ENCODE measurements around the gene GPRC6A. TPM values are rescaled to one million over a fixed set of nuclear protein-coding genes. Genes with fewer than 3 reads are reported as not detected.
"Not testable (repeated sequence)": the region's sequence is repeated elsewhere in the genome, so short reads cannot be mapped to it uniquely, and the experiment has no call there.

The GPRC6A gene
- polyA plus RNA-seq, 4 donors, result not detected

- FAIRE-seq, result no peak
- no peak for DNase-seq
- H3K4me1 ChIP-seq (ENCODE audit: control insufficient read depth in 3 of 3, insufficient read depth in 2 of 3, low read depth in 1 of 3, low read length in 2 of 3), result no peaks in the 10 kb centered on the region
- H3K4me3 ChIP-seq (ENCODE audit: low read depth in 1 of 3, low read length in 3 of 3), result no peak overlapping the region
- H3K27ac ChIP-seq (ENCODE audit: low read depth in 1 of 3, low read length in 2 of 3), result no peak overlapping the region
- H3K36me3 ChIP-seq (ENCODE audit: control insufficient read depth in 3 of 3, insufficient read depth in 2 of 3, low read depth in 1 of 3, low read length in 3 of 3), result no peaks in the 10 kb centered on the region
- peaks cover 0 to 3% of the 10 kb centered on the region in 2 donors for H3K9me3 ChIP-seq (ENCODE audit: control insufficient read depth in 2 of 2, insufficient read depth in 1 of 2, low read depth in 1 of 2, low read length in 1 of 2)
- no peaks in the 10 kb centered on the region for H3K27me3 ChIP-seq (ENCODE audit: control insufficient read depth in 3 of 3, insufficient read depth in 3 of 3, low read length in 3 of 3)
Measured at GRCh38 chr6:116858060-116858459, 29.2 kb upstream of the GPRC6A start.

DNA sequence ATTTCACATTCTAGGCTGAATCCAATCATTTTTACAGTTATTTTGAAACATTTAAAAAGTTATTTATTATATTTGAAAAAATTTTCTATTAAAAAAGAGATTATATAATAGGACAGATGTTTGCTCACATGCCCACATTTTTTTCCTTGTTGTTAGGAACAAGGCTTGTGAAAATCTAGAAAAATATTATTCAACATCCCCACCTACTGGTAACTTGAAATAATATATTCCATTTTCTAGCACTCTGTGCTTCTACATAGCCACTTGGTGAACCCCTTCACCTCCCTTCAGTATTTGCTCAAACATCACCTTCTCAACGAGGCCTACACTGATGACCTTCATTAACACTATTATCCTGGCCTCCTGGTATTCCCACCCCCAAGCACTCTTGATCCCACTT, 18.3 kb upstream of the GPRC6A start:
- DNase-seq (peak; percentile 41 to 50), FAIRE-seq (no peak)
- H3K9me3 ChIP-seq (ENCODE audit: control insufficient read depth in 2 of 2, insufficient read depth in 1 of 2, low read depth in 1 of 2, low read length in 1 of 2), result no peaks in the 10 kb centered on the region
- no peak overlapping the region for H3K4me3 ChIP-seq (ENCODE audit: low read depth in 1 of 3, low read length in 3 of 3)
- no peaks in the 10 kb centered on the region for H3K4me1 ChIP-seq (ENCODE audit: control insufficient read depth in 3 of 3, insufficient read depth in 2 of 3, low read depth in 1 of 3, low read length in 2 of 3)
- no peaks in the 10 kb centered on the region for H3K27me3 ChIP-seq (ENCODE audit: control insufficient read depth in 3 of 3, insufficient read depth in 3 of 3, low read length in 3 of 3)
- H3K27ac ChIP-seq (ENCODE audit: low read depth in 1 of 3, low read length in 2 of 3), result no peak overlapping the region
- H3K36me3 ChIP-seq (ENCODE audit: control insufficient read depth in 3 of 3, insufficient read depth in 2 of 3, low read depth in 1 of 3, low read length in 3 of 3), result no peaks in the 10 kb centered on the region
- 0 to 21% (median 4%) methylated on average over 1 of the region's 1 CpG for WGBS, 3 donors

DNA sequence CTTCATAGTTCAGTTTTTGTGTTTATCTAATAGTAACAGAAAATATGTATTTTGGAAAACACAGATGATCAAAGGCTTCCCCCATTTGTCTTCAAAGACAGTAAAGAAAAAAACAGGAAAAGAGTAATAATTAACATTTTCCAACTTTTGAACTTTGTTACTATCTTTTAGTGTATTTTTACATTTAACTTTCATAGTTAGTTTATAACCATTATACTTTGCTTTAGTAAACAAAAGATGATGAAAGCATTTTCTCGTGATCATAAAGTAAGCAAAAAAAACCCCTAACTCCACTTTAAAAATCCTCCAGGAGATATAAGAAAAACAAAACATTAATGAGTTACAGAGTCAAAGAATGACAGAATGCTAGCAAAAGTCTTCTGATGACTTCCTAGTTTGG, 13.6 kb upstream of the GPRC6A start:
- no peaks in the 10 kb centered on the region for H3K4me1 ChIP-seq (ENCODE audit: control insufficient read depth in 3 of 3, insufficient read depth in 2 of 3, low read depth in 1 of 3, low read length in 2 of 3)
- H3K4me3 ChIP-seq (ENCODE audit: low read depth in 1 of 3, low read length in 3 of 3), result no peak overlapping the region
- no peaks in the 10 kb centered on the region for H3K9me3 ChIP-seq (ENCODE audit: control insufficient read depth in 2 of 2, insufficient read depth in 1 of 2, low read depth in 1 of 2, low read length in 1 of 2)
- H3K27ac ChIP-seq (ENCODE audit: low read depth in 1 of 3, low read length in 2 of 3), result no peak overlapping the region
- H3K27me3 ChIP-seq (ENCODE audit: control insufficient read depth in 3 of 3, insufficient read depth in 3 of 3, low read length in 3 of 3), result no peaks in the 10 kb centered on the region
- 22 to 38% (median 30%) methylated on average over 1 of the region's 1 CpG for WGBS, 3 donors
- FAIRE-seq (no peak), DNase-seq (no peak)
- no peaks in the 10 kb centered on the region for H3K36me3 ChIP-seq (ENCODE audit: control insufficient read depth in 3 of 3, insufficient read depth in 2 of 3, low read depth in 1 of 3, low read length in 3 of 3)

- no peak for FAIRE-seq
- Histone ChIP-seq H3K4me1 (ENCODE audit: control insufficient read depth in 3 of 3, insufficient read depth in 2 of 3, low read depth in 1 of 3, low read length in 2 of 3) (no peaks in the 10 kb centered on the region), H3K4me3 (ENCODE audit: low read depth in 1 of 3, low read length in 3 of 3) (no peak overlapping the region), H3K27me3 (ENCODE audit: control insufficient read depth in 3 of 3, insufficient read depth in 3 of 3, low read length in 3 of 3) (no peaks in the 10 kb centered on the region), H3K36me3 (ENCODE audit: control insufficient read depth in 3 of 3, insufficient read depth in 2 of 3, low read depth in 1 of 3, low read length in 3 of 3) (no peaks in the 10 kb centered on the region), H3K27ac (ENCODE audit: low read depth in 1 of 3, low read length in 2 of 3) (no peak overlapping the region), H3K9me3 (ENCODE audit: control insufficient read depth in 2 of 2, insufficient read depth in 1 of 2, low read depth in 1 of 2, low read length in 1 of 2) (no peaks in the 10 kb centered on the region)
- WGBS, 3 donors, result 58 to 75% (median 72%) methylated on average over 2 of the region's 2 CpGs
- DNase-seq, result no peak
Measured at GRCh38 chr6:116840091-116840490, 11.2 kb upstream of the GPRC6A start.

- Histone ChIP-seq H3K27ac (ENCODE audit: low read depth in 1 of 3, low read length in 2 of 3) (no peak overlapping the region), H3K36me3 (ENCODE audit: control insufficient read depth in 3 of 3, insufficient read depth in 2 of 3, low read depth in 1 of 3, low read length in 3 of 3) (no peaks in the 10 kb centered on the region), H3K4me1 (ENCODE audit: control insufficient read depth in 3 of 3, insufficient read depth in 2 of 3, low read depth in 1 of 3, low read length in 2 of 3) (no peaks in the 10 kb centered on the region), H3K9me3 (ENCODE audit: control insufficient read depth in 2 of 2, insufficient read depth in 1 of 2, low read depth in 1 of 2, low read length in 1 of 2) (no peaks in the 10 kb centered on the region), H3K4me3 (ENCODE audit: low read depth in 1 of 3, low read length in 3 of 3) (no peak overlapping the region), H3K27me3 (ENCODE audit: control insufficient read depth in 3 of 3, insufficient read depth in 3 of 3, low read length in 3 of 3) (no peaks in the 10 kb centered on the region)
- FAIRE-seq (no peak), DNase-seq (no peak)
- WGBS, 3 donors, result 52 to 65% (median 56%) methylated on average over 5 of the region's 5 CpGs
Measured at GRCh38 chr6:116836606-116837342, 7.9 kb upstream of the GPRC6A start.

GRCh38 chr6:116834526-116834925, 5.6 kb upstream of the GPRC6A start:
- not testable (repeated sequence) for H3K4me1 ChIP-seq (ENCODE audit: control insufficient read depth in 3 of 3, insufficient read depth in 2 of 3, low read depth in 1 of 3, low read length in 2 of 3); DNase-seq; FAIRE-seq; H3K27ac ChIP-seq (ENCODE audit: low read depth in 1 of 3, low read length in 2 of 3); H3K27me3 ChIP-seq (ENCODE audit: control insufficient read depth in 3 of 3, insufficient read depth in 3 of 3, low read length in 3 of 3); H3K4me3 ChIP-seq (ENCODE audit: low read depth in 1 of 3, low read length in 3 of 3); H3K9me3 ChIP-seq (ENCODE audit: control insufficient read depth in 2 of 2, insufficient read depth in 1 of 2, low read depth in 1 of 2, low read length in 1 of 2); H3K36me3 ChIP-seq (ENCODE audit: control insufficient read depth in 3 of 3, insufficient read depth in 2 of 3, low read depth in 1 of 3, low read length in 3 of 3)
- WGBS, 3 donors, result 92 to 98% (median 93%) methylated on average over 2 of the region's 2 CpGs

DNA sequence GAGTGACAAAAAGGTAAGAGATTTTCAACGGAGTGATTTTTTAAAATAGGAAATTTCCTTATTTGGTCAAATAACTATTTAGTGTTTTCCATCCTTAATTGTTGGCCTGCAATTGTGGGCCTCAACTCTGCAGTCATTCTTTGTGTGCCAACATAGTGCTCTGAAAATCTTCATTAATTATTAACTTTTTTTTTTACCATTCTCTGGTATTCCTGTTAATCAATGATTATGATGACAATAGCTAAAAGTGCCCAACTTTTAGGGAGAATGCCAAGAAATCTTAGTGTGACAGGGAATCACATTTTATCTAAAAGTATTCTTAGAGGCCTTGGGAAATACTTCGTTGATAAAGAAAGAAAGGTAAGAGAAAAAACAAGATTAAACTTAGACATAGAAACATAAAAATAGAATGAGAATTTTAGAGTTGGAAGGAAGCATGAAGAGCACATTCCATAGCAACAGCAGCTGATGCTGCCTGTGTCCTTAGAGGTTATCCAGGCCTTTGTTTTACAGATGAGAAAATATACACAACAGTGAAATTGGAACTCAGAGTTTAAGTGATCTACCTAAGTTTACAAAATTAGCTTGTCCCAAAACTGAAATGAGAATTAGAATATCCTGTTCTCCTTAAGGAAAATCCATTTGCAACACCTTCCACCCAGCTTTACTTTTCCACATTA, 1.2 kb downstream of the GPRC6A start:
- Histone ChIP-seq H3K27ac (ENCODE audit: low read depth in 1 of 3, low read length in 2 of 3) (no peak overlapping the region), H3K4me1 (ENCODE audit: control insufficient read depth in 3 of 3, insufficient read depth in 2 of 3, low read depth in 1 of 3, low read length in 2 of 3) (no peaks in the 10 kb centered on the region), H3K4me3 (ENCODE audit: low read depth in 1 of 3, low read length in 3 of 3) (no peak overlapping the region), H3K9me3 (ENCODE audit: control insufficient read depth in 2 of 2, insufficient read depth in 1 of 2, low read depth in 1 of 2, low read length in 1 of 2) (peaks cover 0 to 2% of the 10 kb centered on the region in 2 donors), H3K27me3 (ENCODE audit: control insufficient read depth in 3 of 3, insufficient read depth in 3 of 3, low read length in 3 of 3) (no peaks in the 10 kb centered on the region), H3K36me3 (ENCODE audit: control insufficient read depth in 3 of 3, insufficient read depth in 2 of 3, low read depth in 1 of 3, low read length in 3 of 3) (no peaks in the 10 kb centered on the region)
- FAIRE-seq (no peak), DNase-seq (no peak)
- 34 to 53% (median 38%) methylated on average over 2 of the region's 2 CpGs for WGBS, 3 donors

DNA sequence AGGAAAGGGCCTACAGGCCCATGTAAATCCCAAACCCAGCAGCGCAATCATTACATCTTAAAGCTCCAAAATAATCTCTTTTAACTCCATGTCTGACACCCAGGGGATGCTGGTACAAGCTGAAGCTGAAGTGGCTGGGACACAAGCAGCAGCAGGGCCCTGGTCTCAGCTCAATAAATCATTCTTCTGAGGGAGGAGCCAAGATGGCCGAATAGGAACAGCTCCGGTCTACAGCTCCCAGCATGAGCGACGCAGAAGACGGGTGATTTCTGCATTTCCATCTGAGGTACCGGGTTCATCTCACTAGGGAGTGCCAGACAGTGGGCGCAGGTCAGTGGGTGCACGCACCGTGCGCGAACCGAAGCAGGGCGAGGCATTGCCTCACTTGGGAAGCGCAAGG, 12.5 kb downstream of the GPRC6A start:
- DNase-seq; H3K9me3 ChIP-seq (ENCODE audit: control insufficient read depth in 2 of 2, insufficient read depth in 1 of 2, low read depth in 1 of 2, low read length in 1 of 2); H3K4me1 ChIP-seq (ENCODE audit: control insufficient read depth in 3 of 3, insufficient read depth in 2 of 3, low read depth in 1 of 3, low read length in 2 of 3); FAIRE-seq; H3K27ac ChIP-seq (ENCODE audit: low read depth in 1 of 3, low read length in 2 of 3); H3K36me3 ChIP-seq (ENCODE audit: control insufficient read depth in 3 of 3, insufficient read depth in 2 of 3, low read depth in 1 of 3, low read length in 3 of 3); H3K4me3 ChIP-seq (ENCODE audit: low read depth in 1 of 3, low read length in 3 of 3); H3K27me3 ChIP-seq (ENCODE audit: control insufficient read depth in 3 of 3, insufficient read depth in 3 of 3, low read length in 3 of 3): not testable (repeated sequence)
- 89 to 97% (median 94%) methylated on average over 4 to 15 of the region's 15 CpGs for WGBS, 3 donors
